NK-92 (cell line): ENCODE measurements around the gene DCST2.

Experiments
- DNase-seq: peaks from one replicate; lab custom pipeline; 2025; ENCODE audit not compliant: unreplicated experiment; lab: John Stamatoyannopoulos, UW

The DCST2 gene

DNA sequence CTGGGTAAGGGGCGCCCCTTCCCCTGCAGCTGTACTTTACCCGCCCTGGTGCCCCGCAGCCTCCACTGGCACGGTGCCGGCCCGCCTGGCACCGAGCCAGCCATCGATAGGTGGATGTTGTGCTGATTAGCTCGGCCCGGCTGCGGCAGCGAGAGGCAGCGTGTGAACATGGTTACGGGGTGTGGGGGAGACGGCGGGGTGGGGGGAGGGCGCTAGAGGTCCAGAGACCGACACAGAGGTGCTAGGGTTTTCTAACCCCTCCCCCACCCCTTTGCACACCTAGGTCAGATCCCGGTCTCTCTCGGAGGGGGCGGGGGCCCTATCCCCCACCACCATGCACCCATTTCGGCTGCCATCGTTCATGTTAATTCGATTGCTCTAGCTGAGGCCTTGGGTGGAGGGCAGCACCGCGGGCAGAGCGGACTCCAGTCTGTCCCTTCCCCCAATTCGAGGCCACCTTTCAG is 36.6 kb upstream of the DCST2 start:
- no peak for DNase-seq

- DNase-seq, result no peak
These were observed 36.1 kb upstream of the DCST2 start for GRCh38 chr1:155069551-155070157.

DNA sequence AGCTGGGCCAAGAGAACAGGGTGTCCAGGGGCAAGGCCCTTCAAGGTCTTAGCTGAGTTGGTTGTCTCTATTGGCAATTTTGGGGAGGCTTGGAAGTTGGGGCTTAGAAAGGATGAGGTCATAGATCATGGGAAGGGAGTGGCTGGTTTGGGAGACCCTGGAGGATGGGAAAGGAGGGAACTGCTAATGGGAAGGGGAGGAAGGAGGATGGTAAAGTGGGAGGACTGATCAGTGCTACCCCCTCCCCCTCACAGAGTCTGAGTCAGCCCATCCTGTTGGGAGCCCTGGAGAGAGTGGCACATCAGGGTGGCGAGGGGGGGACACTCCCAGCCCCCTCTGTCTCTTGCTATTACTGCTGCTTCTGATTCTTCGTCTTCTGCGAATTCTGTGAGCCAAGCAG is 35.0 kb upstream of the DCST2 start:
- DNase-seq, result no peak

GRCh38 chr1:155066777-155067176 is 33.2 kb upstream of the DCST2 start:
- DNase-seq, result no peak

- no peak for DNase-seq
These were observed 31.4 kb upstream of the DCST2 start for GRCh38 chr1:155064832-155065429.

DNA sequence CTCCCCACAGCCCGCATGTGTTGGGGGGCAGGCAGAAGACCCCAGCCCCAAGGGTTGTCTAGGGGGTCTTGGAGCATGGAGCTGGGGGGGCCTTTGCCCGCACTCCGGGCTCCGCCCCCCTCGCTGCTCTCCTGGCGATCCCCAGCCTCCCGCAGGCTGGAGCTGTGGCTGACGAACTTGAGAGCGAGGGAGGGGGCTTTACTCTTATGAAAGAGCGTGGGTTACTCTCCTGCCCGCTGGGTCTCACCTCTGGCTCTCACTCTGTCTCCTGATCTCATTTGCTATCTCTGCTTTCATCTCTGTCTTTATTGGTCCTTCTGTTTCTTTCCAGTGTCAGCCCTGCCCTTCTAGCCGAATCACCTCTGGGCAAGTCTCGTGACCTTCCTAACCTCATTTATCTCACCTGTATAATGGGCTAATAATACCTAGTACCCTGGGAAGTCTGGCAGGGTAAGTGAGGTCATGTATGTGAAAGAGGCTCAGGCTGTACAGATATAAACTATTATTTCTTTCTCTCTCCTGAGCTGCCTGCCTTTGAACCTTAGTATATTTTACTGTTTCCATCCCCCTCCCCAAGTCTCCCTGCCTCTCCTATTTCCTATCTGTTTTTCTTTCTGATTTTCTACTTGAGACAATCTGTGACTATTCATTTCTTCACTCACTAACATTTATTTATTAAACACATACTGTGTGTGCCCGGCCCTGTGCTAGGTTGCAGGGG is 30.7 kb upstream of the DCST2 start:
- no peak for DNase-seq

- DNase-seq, result no peak
These were observed 30.0 kb upstream of the DCST2 start, which contains the start of gene EFNA4 for GRCh38 chr1:155063550-155064110. Gene EFNA4 (plus strand): TSS chr1:155063740. CDS start chr1:155063824, 84 bp downstream.

DNA sequence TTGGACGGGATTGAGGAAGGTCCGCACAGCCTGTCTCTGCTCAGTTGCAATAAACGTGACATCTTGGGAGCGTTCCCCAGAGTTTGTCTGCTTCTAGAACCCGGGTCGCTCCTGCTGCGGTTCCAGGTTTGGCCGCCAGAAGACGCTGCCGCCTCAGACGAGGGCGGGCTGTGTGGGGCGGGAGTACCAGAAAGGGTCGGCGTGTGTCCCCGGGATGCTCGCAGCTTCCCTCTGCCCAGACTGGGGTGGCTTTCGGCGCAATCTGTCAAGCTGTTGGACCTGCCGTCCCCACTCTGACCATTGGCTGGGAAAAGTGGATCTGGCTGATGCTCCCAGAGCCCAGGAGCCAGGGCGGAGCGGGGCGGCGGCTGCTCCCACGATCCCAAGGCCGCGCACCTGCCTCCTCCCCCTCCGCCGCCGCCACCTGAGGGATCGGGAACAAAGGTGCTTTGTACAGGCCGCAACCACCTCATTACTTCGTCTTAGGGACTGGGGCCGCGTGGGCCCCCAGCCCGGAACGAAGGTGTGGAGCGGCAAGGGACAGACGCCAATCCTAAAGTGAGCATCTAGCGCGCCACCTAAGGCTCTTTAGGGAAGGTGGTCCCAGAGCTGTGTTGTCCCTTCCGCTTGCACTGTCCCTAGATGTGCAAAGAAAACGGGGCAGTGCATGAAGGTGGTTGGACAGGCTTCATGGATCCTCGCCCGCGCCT is 29.3 kb upstream of the DCST2 start:
- DNase-seq, result no peak

- DNase-seq, result no peak
These were observed 28.6 kb upstream of the DCST2 start for GRCh38 chr1:155062151-155062686.

GRCh38 chr1:155061381-155062150 is 28.0 kb upstream of the DCST2 start:
- DNase-seq, result peak; percentile 41

- DNase-seq, result no peak
These were observed 27.2 kb upstream of the DCST2 start for GRCh38 chr1:155060736-155061135.

GRCh38 chr1:155057788-155058211 is 24.2 kb upstream of the DCST2 start:
- no peak for DNase-seq

DNA sequence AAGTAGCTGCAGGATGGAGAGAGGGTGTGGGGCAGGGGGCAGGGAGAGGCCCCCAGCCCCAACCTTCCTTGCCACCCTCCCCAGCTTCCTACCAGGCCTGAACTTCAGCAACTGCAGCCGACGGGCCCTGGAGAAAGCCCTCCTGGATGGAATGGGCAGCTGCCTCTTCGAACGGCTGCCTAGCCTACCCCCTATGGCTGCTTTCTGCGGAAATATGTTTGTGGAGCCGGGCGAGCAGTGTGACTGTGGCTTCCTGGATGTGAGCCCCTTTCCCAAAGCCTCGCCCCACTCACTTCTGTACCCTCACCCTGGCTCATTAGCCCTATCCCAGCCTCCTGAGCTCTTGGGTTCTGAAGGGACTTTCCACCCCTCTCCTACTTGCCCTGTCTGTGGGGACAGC is 23.5 kb upstream of the DCST2 start:
- DNase-seq, result no peak

DNA sequence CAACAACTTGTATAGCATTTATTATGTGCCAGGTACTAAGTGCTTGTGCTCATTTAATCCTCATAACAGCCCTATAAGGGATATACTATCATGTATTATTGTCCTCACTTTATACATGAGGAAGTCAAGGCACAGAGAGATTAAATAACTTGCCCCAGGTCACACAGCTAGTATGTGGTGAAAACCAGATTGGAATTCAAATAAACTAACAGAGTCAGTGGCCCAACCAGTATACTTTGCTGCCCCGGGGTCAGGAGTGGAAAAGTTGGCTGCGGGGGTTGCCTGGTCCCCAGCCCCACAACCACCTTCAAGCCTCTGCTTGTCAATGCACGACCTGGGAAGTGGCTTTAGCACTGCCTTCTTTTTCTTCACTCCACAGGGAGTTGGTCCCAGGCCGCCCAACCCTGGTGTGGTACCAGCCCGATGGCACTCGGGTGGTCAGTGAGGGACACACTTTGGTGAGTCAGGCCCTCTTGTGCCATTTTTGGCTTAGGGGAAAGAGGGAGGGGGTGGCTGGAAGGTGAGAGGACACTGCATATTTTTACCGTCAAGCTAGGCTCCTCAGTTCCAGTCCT is 20.0 kb upstream of the DCST2 start:
- DNase-seq, result no peak

- no peak for DNase-seq
These were observed 19.1 kb upstream of the DCST2 start for GRCh38 chr1:155052439-155053395.

GRCh38 chr1:155051777-155052398 is 18.3 kb upstream of the DCST2 start:
- no peak for DNase-seq

GRCh38 chr1:155051342-155051776 is 17.8 kb upstream of the DCST2 start:
- no peak for DNase-seq
